Epidermal melanocyte (primary cell): ENCODE results near the gene FMOD.
"Not testable (repeated sequence)": the region's sequence is repeated elsewhere in the genome, so short reads cannot be mapped to it uniquely, and the experiment has no call there.

ENCODE experiments used
- DNase-seq: peaks from one replicate; pipeline ENCODE4 v3.0.0; 2011; ENCODE audit warnings: low spot score; ENCODE audit not compliant: insufficient read length

Gene FMOD

GRCh38 chr1:203306965-203307541 is 43.9 kb downstream of the FMOD start:
- DNase-seq = no peak

GRCh38 chr1:203306089-203306964 is 44.6 kb downstream of the FMOD start:
- peak; percentile 49 for DNase-seq

- no peak for DNase-seq
Measured at GRCh38 chr1:203305809-203306088, 45.2 kb downstream of the FMOD start.

GRCh38 chr1:203304919-203305808 is 45.8 kb downstream of the FMOD start, which contains the start of gene BTG2:
TSS of gene BTG2 (plus strand) at chr1:203305519. CDS start at chr1:203305607, 88 bp downstream.
- DNase-seq = peak; percentile 92

- no peak for DNase-seq
Measured at GRCh38 chr1:203304391-203304918, 46.5 kb downstream of the FMOD start.

- no peak for DNase-seq
Measured at GRCh38 chr1:203302894-203303293, 48.0 kb downstream of the FMOD start.

- DNase-seq = no peak
Measured at GRCh38 chr1:203302456-203302855, 48.5 kb downstream of the FMOD start.

- DNase-seq = no peak
Measured at GRCh38 chr1:203301331-203301668, 49.6 kb downstream of the FMOD start.

- no peak for DNase-seq
Measured at GRCh38 chr1:203300441-203301330, 50.2 kb downstream of the FMOD start.

GRCh38 chr1:203299719-203300429 is 51.0 kb downstream of the FMOD start:
- not testable (repeated sequence) for DNase-seq

GRCh38 chr1:203299169-203299568 is 51.8 kb downstream of the FMOD start:
- no peak for DNase-seq

- DNase-seq = no peak
Measured at GRCh38 chr1:203296460-203297073, 54.4 kb downstream of the FMOD start.

- no peak for DNase-seq
Measured at GRCh38 chr1:203295796-203296195, 55.1 kb downstream of the FMOD start.

- DNase-seq = no peak
Measured at GRCh38 chr1:203291201-203292096, 59.5 kb downstream of the FMOD start.
